Neural cell (in vitro differentiated cells): ENCODE measurements around the gene STRN3. TPM values are rescaled to one million over a fixed set of nuclear protein-coding genes. Genes with fewer than 3 reads are reported as not detected.

Experiments used
- H2AFZ ChIP-seq: fragments of 200-600, 300-800 bp; sonication (generic), shearing (Covaris generic); 2 replicates; pipeline ENCODE4 v1.6.0; 2014; ENCODE audit warnings: low read depth, mild to moderate bottlenecking, antibody characterized with exemption, low read length, moderate library complexity
- H3F3A ChIP-seq: fragments of 200-600 bp; shearing (Covaris generic); 2 replicates; pipeline ENCODE4 v1.6.1; 2016; ENCODE audit warnings: mild to moderate bottlenecking, moderate library complexity, mixed read lengths, antibody characterized with exemption, low read length; ENCODE audit not compliant: insufficient read depth, poor library complexity, severe bottlenecking
- H3K27ac ChIP-seq: fragments of 200-600, 300-800 bp; sonication (generic), shearing (Covaris generic); 2 replicates; pipeline ENCODE4 v1.5.1; 2014; ENCODE audit warnings: mild to moderate bottlenecking, low read length, moderate library complexity
- H3K27me3 ChIP-seq: fragments of 300-800, 200-600 bp; sonication (generic), shearing (Covaris generic); 2 replicates; pipeline ENCODE4 v1.6.0; 2014; ENCODE audit warnings: mild to moderate bottlenecking, low read depth, low read length, moderate library complexity; ENCODE audit not compliant: insufficient read depth
- H3K36me3 ChIP-seq: fragments of 300-800, 200-600 bp; sonication (generic), shearing (Covaris generic); 2 replicates; pipeline ENCODE4 v1.5.1; 2014; ENCODE audit warnings: mild to moderate bottlenecking, antibody characterized with exemption, low read length, moderate library complexity; ENCODE audit not compliant: insufficient read depth
- H3K4me2 ChIP-seq: fragments of 300-800, 200-600 bp; sonication (generic), shearing (Covaris generic); 2 replicates; pipeline ENCODE4 v1.6.0; 2014; ENCODE audit warnings: mild to moderate bottlenecking, low read length
- H3K4me3 ChIP-seq: fragments of 300-800, 200-600 bp; sonication (generic), shearing (Covaris generic); 2 replicates; pipeline ENCODE4 v1.5.1; 2014; ENCODE audit warnings: mild to moderate bottlenecking, low read length, moderate library complexity
- H3K79me2 ChIP-seq: fragments of 200-600 bp; shearing (Covaris generic); replicated peaks from 2 replicates; pipeline ENCODE4 v1.6.0; 2014; ENCODE audit warnings: mild to moderate bottlenecking, low read length, moderate library complexity; ENCODE audit not compliant: insufficient read depth
- H3K9ac ChIP-seq: fragments of 300-800, 200-600 bp; sonication (generic), shearing (Covaris generic); 2 replicates; pipeline ENCODE4 v1.6.1; 2016; ENCODE audit warnings: mild to moderate bottlenecking, low read length, mixed read lengths
- H3K9me2 ChIP-seq: fragments of 200-600 bp; shearing (Covaris generic); 2 replicates; pipeline ENCODE4 v1.6.1; 2016; ENCODE audit warnings: mild to moderate bottlenecking, low read length, mixed read lengths; ENCODE audit not compliant: insufficient read depth
- H3K9me3 ChIP-seq: fragments of 200-600, 300-800 bp; sonication (generic), shearing (Covaris generic); 2 replicates; pipeline ENCODE4 v1.6.1; 2016; ENCODE audit warnings: mild to moderate bottlenecking, mixed run types, low read length, moderate library complexity, mixed read lengths
- H4K20me1 ChIP-seq: fragments of 200-600 bp; shearing (Covaris generic); 2 replicates; pipeline ENCODE4 v1.6.1; 2016; ENCODE audit warnings: mild to moderate bottlenecking, mixed run types; ENCODE audit not compliant: insufficient read depth
- EP300 ChIP-seq: fragments of 450-650 bp; conservative IDR thresholded peaks from 2 replicates; pipeline ENCODE4 v1.6.1; 2014; ENCODE audit warnings: antibody characterized with exemption, mild to moderate bottlenecking, moderate library complexity; ENCODE audit not compliant: poor library complexity, severe bottlenecking
- EZH2 ChIP-seq: fragments of 200-600, 300-800 bp; shearing (Covaris generic), sonication (generic); IDR thresholded peaks from 2 replicates; pipeline ENCODE4 v1.6.1; 2014; ENCODE audit warnings: antibody characterized with exemption, low read length, borderline replicate concordance, mild to moderate bottlenecking; ENCODE audit not compliant: insufficient read depth, poor library complexity, severe bottlenecking
- POLR2AphosphoS5 ChIP-seq: IDR thresholded peaks from 2 replicates; pipeline ENCODE4 v1.6.1; 2012
- RAD21 ChIP-seq: fragments of 450-650 bp; conservative IDR thresholded peaks from 2 replicates; pipeline ENCODE4 v1.6.1; 2014; ENCODE audit warnings: antibody characterized with exemption, mild to moderate bottlenecking, moderate library complexity
- SMC3 ChIP-seq: fragments of 450-650 bp; conservative IDR thresholded peaks from 2 replicates; pipeline ENCODE4 v1.6.1; 2014; ENCODE audit warnings: antibody characterized with exemption, mild to moderate bottlenecking, moderate library complexity; ENCODE audit not compliant: poor library complexity
- TAF1 ChIP-seq: IDR thresholded peaks from 2 replicates; pipeline ENCODE4 v1.6.1; 2012; ENCODE audit warnings: low read depth
- polyA plus RNA-seq: library from polyadenylated mRNA; depleted of rRNA; stranded (reverse); fragments of >200 nt; gene quantifications from 2 replicates; pipeline ENCODE4 v1.2.3, GENCODE V29; 2014
- TF ChIP-seq, protein P1 (sequence below): IDR thresholded peaks from 2 replicates; pipeline ENCODE4 v1.6.1; 2012; ENCODE audit warnings: borderline replicate concordance
- TF ChIP-seq, protein P2 (sequence below): fragments of 450-650 bp; IDR thresholded peaks from 2 replicates; pipeline ENCODE4 v1.5.1; 2014; ENCODE audit warnings: antibody characterized with exemption, mild to moderate bottlenecking, moderate library complexity; ENCODE audit not compliant: poor library complexity, severe bottlenecking

STRN3 gene
- polyA plus RNA-seq, 1 donor from 2014 or later = 60.1 TPM

DNA sequence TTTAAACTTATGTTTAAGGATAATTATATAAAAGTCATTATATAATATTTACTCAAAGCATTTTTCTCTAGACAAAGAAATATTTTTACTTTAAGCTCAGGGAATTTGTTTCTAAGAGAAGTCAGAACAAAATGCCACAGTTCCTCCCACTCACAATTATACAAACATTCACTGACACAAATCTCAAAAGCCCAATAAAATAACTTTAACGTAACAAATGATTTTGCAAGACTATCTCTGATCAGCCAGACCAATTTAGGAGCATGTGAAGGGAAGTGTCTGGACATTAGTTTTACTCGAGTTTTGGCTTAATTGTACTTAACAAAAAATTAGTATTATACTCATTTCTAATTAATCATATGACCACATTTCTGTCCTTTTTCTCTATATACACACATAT, 110.6 kb downstream of the STRN3 start:
- H3F3A ChIP-seq = no peaks in the 10 kb centered on the region
- no peaks in the 10 kb centered on the region for H3K79me2 ChIP-seq
- H3K9ac ChIP-seq = no peak overlapping the region
- H3K9me2 ChIP-seq = no peaks in the 10 kb centered on the region
- H3K27ac ChIP-seq = no peak overlapping the region
- H4K20me1 ChIP-seq = no peaks in the 10 kb centered on the region
- no peak overlapping the region for H3K4me3 ChIP-seq
- TF ChIP-seq, protein P1, sequence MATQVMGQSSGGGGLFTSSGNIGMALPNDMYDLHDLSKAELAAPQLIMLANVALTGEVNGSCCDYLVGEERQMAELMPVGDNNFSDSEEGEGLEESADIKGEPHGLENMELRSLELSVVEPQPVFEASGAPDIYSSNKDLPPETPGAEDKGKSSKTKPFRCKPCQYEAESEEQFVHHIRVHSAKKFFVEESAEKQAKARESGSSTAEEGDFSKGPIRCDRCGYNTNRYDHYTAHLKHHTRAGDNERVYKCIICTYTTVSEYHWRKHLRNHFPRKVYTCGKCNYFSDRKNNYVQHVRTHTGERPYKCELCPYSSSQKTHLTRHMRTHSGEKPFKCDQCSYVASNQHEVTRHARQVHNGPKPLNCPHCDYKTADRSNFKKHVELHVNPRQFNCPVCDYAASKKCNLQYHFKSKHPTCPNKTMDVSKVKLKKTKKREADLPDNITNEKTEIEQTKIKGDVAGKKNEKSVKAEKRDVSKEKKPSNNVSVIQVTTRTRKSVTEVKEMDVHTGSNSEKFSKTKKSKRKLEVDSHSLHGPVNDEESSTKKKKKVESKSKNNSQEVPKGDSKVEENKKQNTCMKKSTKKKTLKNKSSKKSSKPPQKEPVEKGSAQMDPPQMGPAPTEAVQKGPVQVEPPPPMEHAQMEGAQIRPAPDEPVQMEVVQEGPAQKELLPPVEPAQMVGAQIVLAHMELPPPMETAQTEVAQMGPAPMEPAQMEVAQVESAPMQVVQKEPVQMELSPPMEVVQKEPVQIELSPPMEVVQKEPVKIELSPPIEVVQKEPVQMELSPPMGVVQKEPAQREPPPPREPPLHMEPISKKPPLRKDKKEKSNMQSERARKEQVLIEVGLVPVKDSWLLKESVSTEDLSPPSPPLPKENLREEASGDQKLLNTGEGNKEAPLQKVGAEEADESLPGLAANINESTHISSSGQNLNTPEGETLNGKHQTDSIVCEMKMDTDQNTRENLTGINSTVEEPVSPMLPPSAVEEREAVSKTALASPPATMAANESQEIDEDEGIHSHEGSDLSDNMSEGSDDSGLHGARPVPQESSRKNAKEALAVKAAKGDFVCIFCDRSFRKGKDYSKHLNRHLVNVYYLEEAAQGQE = no peak
- TF ChIP-seq RAD21 (no peak), TAF1 (no peak)
- H3K27me3 ChIP-seq = no peaks in the 10 kb centered on the region
- H3K4me2 ChIP-seq = no peak overlapping the region
- no peaks in the 10 kb centered on the region for H3K9me3 ChIP-seq
- H3K36me3 ChIP-seq = no peaks in the 10 kb centered on the region
- no peak overlapping the region for H2AFZ ChIP-seq

DNA sequence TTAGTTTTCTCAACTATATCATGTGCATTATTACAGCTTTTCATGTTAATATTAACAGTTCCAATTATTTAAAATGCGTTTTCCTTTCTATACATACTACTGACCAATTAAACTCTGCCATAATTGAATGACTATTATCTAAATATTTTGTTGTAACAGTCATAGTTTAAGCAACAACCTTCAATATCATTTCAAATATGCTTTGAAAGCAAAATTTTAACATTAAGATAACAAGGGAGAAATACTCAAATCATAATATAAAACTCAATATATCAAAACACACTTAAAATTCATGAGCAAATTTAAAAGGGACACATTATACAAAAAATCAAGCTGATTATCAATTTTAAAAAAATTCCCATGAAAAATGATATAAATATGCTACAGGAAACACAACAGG, 111.4 kb downstream of the STRN3 start:
- Histone ChIP-seq H3K27me3 (no peaks in the 10 kb centered on the region), H4K20me1 (no peaks in the 10 kb centered on the region), H3K4me2 (no peak overlapping the region), H3F3A (no peaks in the 10 kb centered on the region), H3K9me3 (no peaks in the 10 kb centered on the region), H3K9ac (no peak overlapping the region), H3K9me2 (no peaks in the 10 kb centered on the region), H3K36me3 (peaks cover 5% of the 10 kb centered on the region), H3K79me2 (no peaks in the 10 kb centered on the region), H3K27ac (no peak overlapping the region), H2AFZ (no peak overlapping the region), H3K4me3 (no peak overlapping the region)
- TF ChIP-seq EP300 (no peak), POLR2AphosphoS5 (no peak), RAD21 (no peak), SMC3 (no peak), EZH2 (no peak), TAF1 (no peak)
- TF ChIP-seq, protein P2, sequence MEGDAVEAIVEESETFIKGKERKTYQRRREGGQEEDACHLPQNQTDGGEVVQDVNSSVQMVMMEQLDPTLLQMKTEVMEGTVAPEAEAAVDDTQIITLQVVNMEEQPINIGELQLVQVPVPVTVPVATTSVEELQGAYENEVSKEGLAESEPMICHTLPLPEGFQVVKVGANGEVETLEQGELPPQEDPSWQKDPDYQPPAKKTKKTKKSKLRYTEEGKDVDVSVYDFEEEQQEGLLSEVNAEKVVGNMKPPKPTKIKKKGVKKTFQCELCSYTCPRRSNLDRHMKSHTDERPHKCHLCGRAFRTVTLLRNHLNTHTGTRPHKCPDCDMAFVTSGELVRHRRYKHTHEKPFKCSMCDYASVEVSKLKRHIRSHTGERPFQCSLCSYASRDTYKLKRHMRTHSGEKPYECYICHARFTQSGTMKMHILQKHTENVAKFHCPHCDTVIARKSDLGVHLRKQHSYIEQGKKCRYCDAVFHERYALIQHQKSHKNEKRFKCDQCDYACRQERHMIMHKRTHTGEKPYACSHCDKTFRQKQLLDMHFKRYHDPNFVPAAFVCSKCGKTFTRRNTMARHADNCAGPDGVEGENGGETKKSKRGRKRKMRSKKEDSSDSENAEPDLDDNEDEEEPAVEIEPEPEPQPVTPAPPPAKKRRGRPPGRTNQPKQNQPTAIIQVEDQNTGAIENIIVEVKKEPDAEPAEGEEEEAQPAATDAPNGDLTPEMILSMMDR = no peak
- TF ChIP-seq, protein P1 = no peak
